Heart right ventricle (tissue), 16 donors: ENCODE measurements around the gene VWA5B2. TPM values are rescaled to one million over a fixed set of nuclear protein-coding genes. Genes with fewer than 3 reads are reported as not detected.
A peak's percentile ranks its signal among the peaks of the same experiment; 100 is the strongest.

Experiments used
- ATAC-seq, 8 donors: fragments of 200-7000 bp; cut with Tn5 transposase; one replicate each; pipeline ENCODE4 v1.9.1; 2020; ENCODE audit warnings: mild to moderate bottlenecking in 8 of 8, moderate library complexity in 8 of 8, moderate number of reproducible peaks in 1 of 8
- DNase-seq, 2 donors: peaks; one replicate each; pipeline ENCODE4 v3.0.0-alpha.2; 2020
- H3K27ac ChIP-seq, 10 donors: fragments of 200-600 bp; sonication (generic) in 2 of 10; one replicate each; pipeline versions ENCODE4 v1.5.0 to v1.8.0; 2020 to 2022; ENCODE audit warnings: mild to moderate bottlenecking in 3 of 10
- H3K27me3 ChIP-seq, 7 donors: fragments of 200-600 bp; one replicate each; pipeline ENCODE4 v1.8.0; 2021 to 2022; ENCODE audit warnings: mild to moderate bottlenecking in 2 of 7
- H3K36me3 ChIP-seq, 9 donors: fragments of 200-600 bp; sonication (generic) in 1 of 9; one replicate each; pipeline versions ENCODE4 v1.5.0 to v1.8.0; 2020 to 2022; ENCODE audit warnings: mild to moderate bottlenecking in 2 of 9
- H3K4me1 ChIP-seq, 9 donors: fragments of 200-600 bp; sonication (generic) in 1 of 9; one replicate each; pipeline versions ENCODE4 v1.5.0 to v1.8.0; 2020 to 2022; ENCODE audit warnings: mild to moderate bottlenecking in 4 of 9
- H3K4me3 ChIP-seq, 10 donors: fragments of 200-600 bp; sonication (generic) in 2 of 10; one replicate each; pipeline versions ENCODE4 v1.5.0 to v1.8.0; 2020 to 2022; ENCODE audit warnings: mild to moderate bottlenecking in 7 of 10, moderate library complexity in 2 of 10
- H3K9me3 ChIP-seq, 11 donors: fragments of 200-600 bp in 10 of 11; sonication (generic) in 2 of 11; one replicate each; pipeline versions ENCODE4 v1.5.0 to v1.8.0; 2013 to 2022; ENCODE audit warnings: mild to moderate bottlenecking in 2 of 11, control low read depth in 1 of 11, moderate library complexity in 1 of 11
- WGBS, 2 donors: extraction: QIAGEN DNeasy Blood & Tissue Kit; methylation state at CpG; one replicate each; pipeline ENCODE4 v1.1.7; 2013; ENCODE audit warnings: inconsistent platforms in 1 of 2; 5-methylcytosine and 5-hydroxymethylcytosine counted together
- intact Hi-C, 10 donors: fragments of 100-400 bp; cut with DNase I; formaldehyde crosslinking; loops; one replicate each; pipeline versions ENCODE4 v1.11.1 to v1.14.2; 2022
- polyA plus RNA-seq, 2 donors: library from polyadenylated mRNA; stranded (reverse); fragments of 200-250 nt; gene quantifications; one replicate each; pipeline ENCODE4 v1.2.3, GENCODE V29; 2013
- total RNA-seq, 10 donors: library from RNA; stranded (reverse); fragmentation: NEBNext Ultra II Directional in 3 of 10; extraction: Animal tissue kit (Norgen Biotek cat#: 25700) in 3 of 10; gene quantifications; one replicate each; pipeline versions ENCODE4 v1.2.1 to v1.2.4, GENCODE V29; 2021 to 2023
- TF ChIP-seq, protein P1 (sequence below), 9 donors: fragments of 200-600 bp; sonication (generic) in 2 of 9; IDR thresholded peaks; one replicate each; pipeline versions ENCODE4 v1.5.0 to v1.8.0; 2021 to 2022; ENCODE audit warnings: antibody characterized with exemption in 9 of 9, mild to moderate bottlenecking in 5 of 9, moderate library complexity in 1 of 9
- donor health status: Arrhythmogenic right ventricular cardiomyopathy.
- donor health status: ischemic (EF 13 %, LVEDD 7.1; RV severe dilation, severe dysfunction).
- donor health status: healthy with polysubstance abuse.
- donor health status: DM: no; HTN: yes; CAD: no.
- donor health status: DM: no; HTN: no; CAD: no.
- donor health status: ischemic (EF 25% LVEDD 6.9; RV normal size, moderate dysfunction).
- donor health status: ischemic (EF 25% LVEDD 5.7; RV mildly dilated, moderate dysfunction).
- donor health status: healthy.
- donor health status: DM: yes; HTN: yes; CAD: no.
- donor health status: Ischemic cardiomyopathy.
- donor health status: ischemic (EF 35%, LVEDD 5.7; RV mildly dilated, moderate dysfunction).
- donor health status: nonischemic (EF 11% LVEDD 7.7; RV severe dilation, severe dysfunction).
- donor health status: DM: yes; HTN: yes; CAD: no.
- donor health status: PGD.
- donor health status: ischemic (EF 29% LVEDD 5.4; RV normal size, mild dysfunction).
- donor health status: nonischemic (EF 23%, LVEDD 6.1; RV moderate dilation, normal function).

The VWA5B2 gene
- total and polyA plus RNA-seq, 12 donors, result 0.03 to 0.09 TPM; not detected in 10

DNA sequence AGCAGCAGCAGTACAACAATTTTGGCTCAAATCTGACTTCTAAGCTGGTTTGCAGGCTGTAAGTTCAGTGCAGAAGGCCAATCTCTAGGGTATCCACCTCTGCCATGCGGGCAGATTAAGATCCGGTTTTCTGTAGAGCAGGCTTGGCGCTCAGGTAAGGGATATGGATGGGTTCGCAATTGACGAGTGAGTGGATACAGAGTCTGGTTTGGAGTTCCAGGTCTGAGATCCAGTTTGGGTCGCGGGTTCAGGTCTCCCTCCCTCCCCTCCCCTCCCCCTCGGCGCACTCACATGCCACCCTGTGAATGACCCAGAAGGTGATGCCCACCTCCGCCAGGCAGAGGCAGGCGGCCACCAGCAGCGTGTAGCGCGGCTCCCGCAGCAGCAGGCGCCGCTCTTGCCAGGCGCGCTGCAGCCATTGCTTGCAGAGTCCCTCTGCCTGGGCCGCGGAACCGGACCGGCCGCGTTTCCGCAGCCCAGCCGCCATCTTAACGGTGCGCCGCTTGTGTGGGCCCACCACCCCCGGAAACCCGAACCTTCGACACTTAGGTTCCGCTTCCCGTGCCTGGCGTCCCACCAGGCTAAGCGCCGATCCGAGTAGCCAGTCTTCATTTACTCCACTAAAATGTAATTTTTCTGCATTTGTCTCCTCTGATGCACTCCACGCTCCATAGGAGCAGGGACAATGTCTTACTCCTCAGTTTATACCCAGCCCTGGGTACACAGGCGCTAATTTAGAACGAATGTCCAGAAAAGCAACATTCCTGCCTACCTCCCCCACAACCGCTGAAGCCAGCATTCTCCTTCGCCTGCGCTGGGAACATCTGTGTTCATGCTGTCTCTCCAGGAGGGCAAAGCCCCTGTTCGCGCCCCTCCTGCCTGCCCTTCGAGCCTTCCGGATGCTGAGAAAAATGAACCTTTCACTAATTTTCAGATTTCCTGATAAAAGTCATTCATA, 19.3 kb downstream of the VWA5B2 start, which contains the start of gene ALG3:
Gene ALG3 (minus strand): TSS at position 509 of the 958 bp plus-strand sequence. CDS start 22 bp downstream, at position 487.
- intact Hi-C loops, result loop anchor here (1.0 to 10.0 kb wide), 13 partner anchors 49 to 354 kb away; partner anchors contain the start of genes ABCF3 (in 6 of the 10), EIF2B5 (in 4 of the 10), DVL3 (in 2 of the 10) and PSMD2 (in 2 of the 10)
- H3K9me3 ChIP-seq, result no peaks in the 10 kb centered on the region
- 0 to 1% methylated on average over 49 of the region's 49 CpGs for WGBS, 2 donors
- H3K36me3 ChIP-seq, result peaks cover 0 to 23% (median 12%) of the 10 kb centered on the region in 9 donors
- ATAC-seq, result peak; percentile 75 to 93 (median 87)
- TF ChIP-seq, protein P1, sequence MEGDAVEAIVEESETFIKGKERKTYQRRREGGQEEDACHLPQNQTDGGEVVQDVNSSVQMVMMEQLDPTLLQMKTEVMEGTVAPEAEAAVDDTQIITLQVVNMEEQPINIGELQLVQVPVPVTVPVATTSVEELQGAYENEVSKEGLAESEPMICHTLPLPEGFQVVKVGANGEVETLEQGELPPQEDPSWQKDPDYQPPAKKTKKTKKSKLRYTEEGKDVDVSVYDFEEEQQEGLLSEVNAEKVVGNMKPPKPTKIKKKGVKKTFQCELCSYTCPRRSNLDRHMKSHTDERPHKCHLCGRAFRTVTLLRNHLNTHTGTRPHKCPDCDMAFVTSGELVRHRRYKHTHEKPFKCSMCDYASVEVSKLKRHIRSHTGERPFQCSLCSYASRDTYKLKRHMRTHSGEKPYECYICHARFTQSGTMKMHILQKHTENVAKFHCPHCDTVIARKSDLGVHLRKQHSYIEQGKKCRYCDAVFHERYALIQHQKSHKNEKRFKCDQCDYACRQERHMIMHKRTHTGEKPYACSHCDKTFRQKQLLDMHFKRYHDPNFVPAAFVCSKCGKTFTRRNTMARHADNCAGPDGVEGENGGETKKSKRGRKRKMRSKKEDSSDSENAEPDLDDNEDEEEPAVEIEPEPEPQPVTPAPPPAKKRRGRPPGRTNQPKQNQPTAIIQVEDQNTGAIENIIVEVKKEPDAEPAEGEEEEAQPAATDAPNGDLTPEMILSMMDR (IDR thresholded peaks at IDR 0.05), result peak in 1 of 9 donors; percentile 18
- H3K4me3 ChIP-seq, result peak within 1 kb of the TSS; percentile 63 to 92 (median 82)
- peak; percentile 86 to 88 for DNase-seq
- peaks cover 0 to 23% (median 18%) of the 10 kb centered on the region in 9 donors for H3K4me1 ChIP-seq
- H3K27ac ChIP-seq, result peak within 1 kb of the TSS in 9 of 10 donors; percentile 77 to 94 (median 83)
- no peaks in the 10 kb centered on the region for H3K27me3 ChIP-seq

DNA sequence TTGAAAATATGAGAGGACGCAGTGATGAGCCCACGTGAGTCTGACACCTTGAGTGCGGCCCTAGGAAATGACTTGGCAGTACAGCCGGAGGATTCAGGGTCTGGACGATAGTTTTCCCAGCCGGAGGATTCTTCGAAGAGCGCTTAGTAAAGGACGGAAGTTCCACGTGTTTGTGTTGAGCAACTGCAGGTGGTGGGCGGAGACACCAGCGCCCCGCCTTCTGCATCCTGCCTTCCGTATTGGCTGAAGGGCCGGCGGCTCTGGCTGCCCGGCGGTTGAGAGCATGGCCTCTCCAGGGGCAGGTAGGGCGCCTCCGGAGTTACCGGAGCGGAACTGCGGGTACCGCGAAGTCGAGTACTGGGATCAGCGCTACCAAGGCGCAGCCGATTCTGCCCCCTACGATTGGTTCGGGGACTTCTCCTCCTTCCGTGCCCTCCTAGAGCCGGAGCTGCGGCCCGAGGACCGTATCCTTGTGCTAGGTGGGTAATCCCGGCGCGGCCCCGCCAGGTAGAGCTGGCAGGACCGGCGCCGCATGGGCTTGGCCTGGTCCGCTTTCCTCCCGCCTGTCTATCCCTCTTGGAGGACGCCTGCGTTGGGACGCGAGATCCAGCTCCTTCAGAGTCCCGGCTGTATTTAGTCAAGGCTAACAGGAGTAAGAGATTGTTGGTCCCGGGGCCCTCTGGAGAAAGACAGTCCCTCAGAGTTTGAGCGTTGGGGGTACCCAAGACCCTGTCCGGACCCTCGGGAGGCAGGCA, 20.2 kb downstream of the VWA5B2 start, which contains the start of gene EEF1AKMT4:
Gene EEF1AKMT4 (plus strand): TSS at position 261 of the 755 bp plus-strand sequence. CDS start 23 bp downstream, at position 284.
- ATAC-seq, result peak; percentile 98 to 100 (median 99)
- H3K4me1 ChIP-seq, result peaks cover 0 to 23% (median 18%) of the 10 kb centered on the region in 9 donors
- peaks cover 0 to 14% (median 9%) of the 10 kb centered on the region in 9 donors for H3K36me3 ChIP-seq
- DNase-seq, result peak; percentile 94 to 96
- H3K27ac ChIP-seq, result peak within 1 kb of the TSS in 9 of 10 donors; percentile 77 to 94 (median 83)
- H3K4me3 ChIP-seq, result peak within 1 kb of the TSS; percentile 63 to 92 (median 82)
- H3K9me3 ChIP-seq, result no peaks in the 10 kb centered on the region
- intact Hi-C loops, result loop anchor here (1.0 to 10.0 kb wide), 15 partner anchors 48 to 355 kb away; partner anchors contain the start of genes ABCF3 (in 6 of the 10), EIF2B5 (in 5 of the 10), ABCC5 (in 2 of the 10) and DVL3 (in 2 of the 10)
- TF ChIP-seq, protein P1 (IDR thresholded peaks at IDR 0.05), result peak in 7 of 9 donors; percentile 42 to 66 (median 50)
- no peaks in the 10 kb centered on the region for H3K27me3 ChIP-seq
- 0% methylated on average over 54 of the region's 54 CpGs for WGBS, 2 donors

DNA sequence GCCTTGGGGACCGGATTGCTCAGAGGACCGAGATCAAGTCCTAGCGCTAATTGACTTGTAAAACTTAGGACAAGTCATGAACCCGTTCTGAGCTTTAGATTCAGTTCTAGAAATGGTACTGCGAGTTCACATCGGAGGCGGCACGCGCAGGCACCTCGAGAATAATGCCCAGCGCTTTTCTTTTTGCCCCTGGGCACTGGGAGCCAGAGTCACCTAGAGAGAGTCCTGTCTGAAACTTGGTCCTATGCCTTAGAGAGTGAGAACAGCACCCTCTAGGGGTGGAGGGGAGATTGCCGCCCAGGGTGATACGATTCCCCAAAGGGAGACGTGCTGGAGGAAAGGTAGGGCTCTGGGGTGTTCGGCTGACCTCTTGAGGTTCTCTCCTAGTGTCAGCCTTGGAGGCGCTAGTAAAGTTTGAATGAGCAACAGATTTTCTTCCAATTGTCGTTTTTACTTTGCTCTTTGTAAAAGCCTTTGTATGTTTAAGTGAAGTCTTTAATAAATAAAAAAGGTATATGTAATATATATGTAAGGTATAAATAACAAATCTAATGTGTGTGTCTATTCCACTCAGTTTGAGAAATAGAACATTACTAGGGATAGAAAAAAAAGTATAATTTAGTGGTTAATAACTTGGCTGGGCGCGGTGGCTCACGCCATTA, 20.9 kb downstream of the VWA5B2 start:
- peak overlapping the region; percentile 63 to 92 (median 82) for H3K4me3 ChIP-seq
- ATAC-seq, result peak; percentile 71 to 90 (median 85)
- H3K27me3 ChIP-seq, result no peaks in the 10 kb centered on the region
- H3K36me3 ChIP-seq, result peaks cover 0 to 7% (median 3%) of the 10 kb centered on the region in 9 donors
- 13 to 14% methylated on average over 20 of the region's 20 CpGs for WGBS, 2 donors
- intact Hi-C loops, result loop anchor here in 3 of 10 donors (5.0 kb wide), 3 partner anchors 113 to 353 kb away; partner anchors contain the start of genes ABCC5 (in 1 of the 3) and EIF2B5 (in 1 of the 3)
- peak; percentile 80 to 85 for DNase-seq
- H3K27ac ChIP-seq, result peak overlapping the region in 9 of 10 donors; percentile 77 to 94 (median 83)
- TF ChIP-seq, protein P1 (IDR thresholded peaks at IDR 0.05), result peak; percentile 86 to 97 (median 93)
- no peaks in the 10 kb centered on the region for H3K9me3 ChIP-seq
- H3K4me1 ChIP-seq, result peaks cover 0 to 23% (median 18%) of the 10 kb centered on the region in 9 donors
